HG03280 (cell line): ENCODE data around the gene MYO1H.

Source experiments
- ATAC-seq: cut with Tn5 transposase; IDR thresholded peaks from one replicate; pipeline ENCODE4 v1.9.1; 2021; ENCODE audit warnings: mild to moderate bottlenecking, moderate library complexity; ENCODE audit not compliant: unreplicated experiment

Gene MYO1H

DNA sequence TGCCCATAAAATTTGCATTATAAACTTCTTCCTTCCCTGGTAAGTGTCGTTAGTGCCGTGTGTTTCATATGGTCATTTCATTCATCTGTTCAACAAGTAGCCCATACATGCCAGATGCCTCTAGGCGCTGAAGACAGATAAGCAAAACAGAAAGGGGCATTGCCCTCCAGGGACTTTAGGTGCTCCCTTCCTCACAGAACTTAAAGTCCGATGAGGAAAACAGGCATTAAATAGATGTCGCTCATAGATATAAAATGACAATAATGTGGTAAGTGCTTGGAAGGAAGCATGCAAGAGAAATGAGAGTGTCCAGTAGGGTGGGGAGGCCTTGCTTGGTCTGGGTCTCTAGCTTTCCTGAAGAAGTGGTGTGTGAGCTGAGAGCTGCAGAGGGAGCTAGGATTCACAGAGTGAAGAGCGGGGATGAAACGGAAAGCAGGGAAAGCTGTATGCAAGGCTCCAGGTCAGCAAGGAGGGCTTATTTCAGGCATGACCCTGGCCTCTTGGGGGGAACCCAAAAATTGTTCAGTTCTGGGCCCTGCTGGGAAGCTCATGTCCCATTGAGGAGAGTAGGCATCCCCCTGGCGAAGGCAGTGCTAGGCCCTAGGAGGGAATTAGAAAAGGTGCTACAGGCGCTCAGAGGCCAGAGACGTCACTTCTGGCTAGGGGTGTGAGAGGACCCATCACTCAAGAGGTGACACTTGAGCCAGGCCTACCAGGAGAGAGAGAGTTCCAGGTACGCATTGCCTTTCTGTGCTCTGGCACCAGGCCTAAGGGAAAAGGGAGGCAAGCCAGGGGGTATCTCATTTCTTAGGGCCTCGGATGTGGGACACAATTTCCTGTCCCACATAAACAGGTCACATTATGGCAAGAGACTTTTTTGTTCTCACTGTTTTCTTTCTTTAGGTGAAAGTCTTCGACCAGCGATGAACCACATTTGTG lies 141.6 kb downstream of the MYO1H start:
- ATAC-seq: no peak

DNA sequence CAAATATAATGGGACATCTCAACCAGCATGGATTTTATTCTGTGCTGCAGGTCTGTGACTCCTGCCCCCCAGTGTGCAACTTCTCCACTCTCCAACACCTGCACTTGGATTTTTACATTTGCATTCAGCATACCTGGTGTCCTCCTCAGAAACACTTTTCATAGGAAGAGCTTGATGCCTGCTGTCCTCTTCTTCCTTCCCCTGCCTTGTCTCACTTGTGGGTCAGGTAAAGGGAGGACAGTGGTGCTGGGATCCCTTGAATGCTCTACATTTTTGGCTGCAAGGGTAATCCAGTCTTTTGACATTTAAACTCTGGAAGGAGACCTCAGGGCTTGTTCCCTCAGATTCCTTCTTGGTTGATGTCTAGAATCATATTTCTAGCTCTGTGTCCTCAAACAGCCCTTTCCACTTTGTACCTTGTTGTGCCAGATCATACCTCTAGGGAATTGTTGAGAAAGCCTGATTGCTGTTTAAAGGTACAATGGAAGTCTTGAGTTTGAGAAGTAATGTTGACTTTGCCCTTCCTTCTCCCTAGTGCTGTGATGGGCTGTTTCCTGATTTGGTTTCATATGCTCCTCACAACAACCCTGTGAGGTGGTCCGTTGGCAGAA lies 142.4 kb downstream of the MYO1H start:
- ATAC-seq: no peak

DNA sequence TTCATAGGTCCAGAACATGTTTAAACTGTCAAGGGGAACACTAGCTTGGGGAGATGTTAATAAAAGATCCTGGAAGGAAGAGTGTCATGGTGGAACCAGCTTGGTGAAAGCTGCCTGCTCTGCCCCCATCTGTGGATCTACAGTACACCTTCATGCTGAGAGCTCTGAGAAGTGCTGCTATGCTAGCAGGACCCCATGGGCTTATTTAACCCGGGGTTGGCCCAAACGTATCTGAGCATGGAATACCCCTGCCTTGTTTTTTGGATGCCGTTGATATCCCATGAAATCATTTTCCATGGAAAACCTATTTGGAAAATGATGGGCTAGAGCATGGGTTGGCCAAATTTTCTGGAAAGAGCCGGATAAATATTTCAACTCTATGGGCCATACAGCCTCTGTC lies 144.0 kb downstream of the MYO1H start:
- ATAC-seq: no peak

DNA sequence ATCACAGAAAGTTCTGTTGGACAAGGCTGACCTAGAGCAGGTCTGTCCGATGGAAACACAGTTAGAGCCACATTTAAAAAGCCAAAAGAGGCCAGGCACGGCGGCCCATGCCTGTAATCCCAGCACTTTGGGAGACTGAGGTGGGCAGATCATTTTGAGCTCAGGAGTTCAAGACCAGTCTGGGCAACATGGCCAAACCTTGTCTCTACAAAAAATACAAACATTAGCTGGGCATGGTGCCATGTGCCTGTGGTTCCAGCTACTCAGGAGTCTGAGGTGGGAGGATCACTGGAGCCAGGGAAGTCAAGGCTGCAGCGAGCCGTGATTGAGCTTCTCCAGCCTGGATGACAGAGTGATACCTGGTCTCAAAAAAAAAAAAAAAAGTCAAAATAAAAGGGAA lies 144.7 kb downstream of the MYO1H start:
- no peak for ATAC-seq

DNA sequence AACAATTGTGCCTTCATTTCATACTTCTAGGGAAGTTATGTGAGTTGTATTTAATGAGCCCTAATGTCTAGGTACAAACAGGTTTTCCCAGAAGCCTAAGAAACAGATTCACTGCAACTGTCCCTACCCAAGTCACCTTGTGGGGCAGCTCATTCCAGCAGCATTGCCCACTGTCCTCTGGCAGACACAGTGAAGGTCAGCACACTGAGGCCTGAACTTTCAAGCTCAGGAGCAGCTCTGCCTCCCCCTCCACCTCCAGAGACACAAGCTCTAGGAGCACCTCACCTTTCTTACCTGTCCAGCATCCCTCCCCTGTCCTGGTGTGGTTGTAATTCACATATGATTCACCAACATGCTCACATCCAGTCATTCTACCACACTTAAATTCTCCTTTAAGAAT lies 145.4 kb downstream of the MYO1H start:
- ATAC-seq: no peak

DNA sequence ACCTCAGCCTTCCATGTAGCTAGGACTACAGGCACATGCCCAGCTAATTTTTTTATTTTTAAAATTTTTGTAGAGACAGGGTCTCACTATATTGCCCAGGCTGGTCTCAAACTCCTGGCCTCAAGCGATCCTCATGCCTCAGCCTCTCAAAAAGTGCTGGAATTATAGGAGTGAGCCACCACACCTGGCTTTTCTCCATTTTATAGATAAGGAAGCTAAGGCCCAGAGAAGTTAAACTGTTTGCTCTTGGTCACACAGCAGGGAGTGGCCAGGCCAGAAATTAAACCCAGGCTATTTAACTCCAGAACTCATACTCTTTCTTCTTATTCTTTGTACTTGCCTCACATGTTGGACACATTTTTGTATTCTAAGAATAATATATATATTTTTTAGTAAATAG lies 146.2 kb downstream of the MYO1H start:
- no peak for ATAC-seq

DNA sequence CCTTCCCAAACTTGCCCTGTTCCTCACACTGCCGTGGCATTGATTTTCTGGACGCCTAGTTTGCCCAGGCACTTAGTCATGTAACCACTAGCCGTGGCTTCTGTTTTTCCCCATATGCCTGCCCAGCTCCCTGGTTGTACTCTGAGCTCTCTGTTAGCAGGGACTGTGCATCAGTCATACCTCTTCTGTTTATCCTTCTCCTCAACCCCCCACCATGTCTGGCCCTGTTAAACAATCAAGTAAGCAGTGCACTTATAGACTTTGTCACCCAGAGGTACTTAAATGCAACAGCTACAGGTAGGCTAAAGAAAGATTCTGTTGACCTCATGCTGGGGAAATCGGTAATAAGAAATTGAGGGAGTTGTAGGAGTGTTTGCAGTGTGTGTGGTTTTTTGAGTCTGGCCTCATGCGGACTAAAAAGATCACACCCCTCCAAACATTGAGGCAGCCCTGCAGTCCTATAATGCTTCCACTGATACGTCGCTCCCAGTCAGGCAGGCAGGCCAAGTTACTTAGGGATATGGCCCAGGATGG lies 146.7 kb downstream of the MYO1H start:
- no peak for ATAC-seq

DNA sequence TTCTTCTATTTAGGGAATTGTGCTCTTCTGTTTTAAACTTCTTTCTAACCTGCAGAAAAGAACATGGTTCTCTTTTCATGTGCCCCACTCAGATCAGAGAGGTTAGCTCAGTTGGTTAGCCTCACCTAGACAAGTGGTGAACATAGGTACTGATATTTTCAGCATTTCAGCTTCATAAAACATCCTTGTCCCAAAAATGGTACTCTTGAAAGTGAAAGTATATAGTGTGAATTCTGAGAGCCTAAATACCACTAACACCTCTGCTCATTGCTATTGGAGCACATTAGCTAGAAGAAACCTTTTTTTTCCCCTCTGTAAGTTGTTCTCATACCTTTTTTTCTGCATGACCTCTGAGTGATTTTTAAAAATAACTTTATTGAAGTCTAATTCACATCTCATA lies 147.3 kb downstream of the MYO1H start:
- ATAC-seq: no peak

DNA sequence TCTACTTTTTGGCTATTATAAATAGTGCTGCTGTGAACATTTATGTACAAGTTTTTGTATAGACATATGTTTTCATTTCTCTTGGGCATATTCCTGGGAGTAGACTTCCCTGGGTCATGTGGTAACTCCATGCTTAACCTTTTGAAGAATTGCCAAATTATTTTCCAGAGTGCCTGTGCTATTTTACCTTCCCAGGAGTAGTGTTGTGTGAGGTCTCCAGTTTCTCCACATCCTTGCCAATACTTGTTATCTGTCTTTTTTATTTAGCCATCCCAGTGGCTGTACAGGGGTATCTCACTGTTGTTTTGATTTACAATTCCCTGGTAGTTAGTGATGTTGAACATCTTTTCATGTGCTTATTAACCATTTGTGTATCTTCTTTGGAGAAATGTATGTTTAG lies 148.6 kb downstream of the MYO1H start:
- no peak for ATAC-seq

DNA sequence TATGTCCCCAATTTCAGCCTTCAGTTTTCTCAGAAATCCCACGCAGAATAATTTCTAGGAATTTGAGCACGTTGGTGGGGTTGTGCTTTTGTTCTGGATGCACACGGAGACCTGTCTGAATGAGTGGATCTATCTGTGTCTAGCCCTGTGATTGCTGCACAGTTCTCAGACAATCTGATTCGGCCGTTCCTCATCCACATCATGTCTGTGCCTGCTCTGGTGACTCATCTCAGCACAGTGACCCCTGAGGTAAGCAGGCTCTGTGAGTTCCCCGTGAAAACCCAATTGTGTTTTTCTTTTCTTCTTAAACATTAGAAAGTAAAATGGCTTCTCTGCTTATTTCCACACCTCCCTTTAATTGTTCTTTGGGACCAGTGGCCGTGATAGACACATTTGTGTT lies 150.0 kb downstream of the MYO1H start:
- ATAC-seq: no peak
